ENCODE data around the gene ZNF426.

ZNF426 gene

GRCh38 chr19:9485140-9485539 lies 53.3 kb downstream of the ZNF426 start:
- Histone ChIP-seq H3K36me3 (ENCODE audit: insufficient read depth) (no peaks in the 10 kb centered on the region), H3K4me2 (no peak overlapping the region), H3K27ac (no peak overlapping the region), H3K27me3 (ENCODE audit: insufficient read depth, low read depth) (no peaks in the 10 kb centered on the region), H3K79me2 (ENCODE audit: insufficient read depth, low read depth) (no peaks in the 10 kb centered on the region), H3K9ac (no peak overlapping the region), H2AFZ (ENCODE audit: low read depth) (no peak overlapping the region), H3K4me3 (IDR thresholded peaks at IDR 0.05; ENCODE audit: insufficient read depth, low read depth, low read length) (no peak overlapping the region), H4K20me1 (ENCODE audit: insufficient read depth) (no peaks in the 10 kb centered on the region), H3K4me1 (ENCODE audit: low read depth, poor library complexity, severe bottlenecking) (no peaks in the 10 kb centered on the region)
- no peak for TF ChIP-seq CTCF (conservative IDR thresholded peaks at IDR 0.05; ENCODE audit: low read depth, low read length)

GRCh38 chr19:9474975-9475374 lies 63.5 kb downstream of the ZNF426 start:
- H3K4me3 ChIP-seq (IDR thresholded peaks at IDR 0.05; ENCODE audit: insufficient read depth, low read depth, low read length) = no peak overlapping the region
- no peaks in the 10 kb centered on the region for H3K79me2 ChIP-seq (ENCODE audit: insufficient read depth, low read depth)
- no peaks in the 10 kb centered on the region for H4K20me1 ChIP-seq (ENCODE audit: insufficient read depth)
- no peaks in the 10 kb centered on the region for H3K4me1 ChIP-seq (ENCODE audit: low read depth, poor library complexity, severe bottlenecking)
- no peak for TF ChIP-seq CTCF (conservative IDR thresholded peaks at IDR 0.05; ENCODE audit: low read depth, low read length)
- H3K27ac ChIP-seq = no peak overlapping the region
- no peak overlapping the region for H3K4me2 ChIP-seq
- H3K9ac ChIP-seq = no peak overlapping the region
- H3K27me3 ChIP-seq (ENCODE audit: insufficient read depth, low read depth) = no peaks in the 10 kb centered on the region
- H3K36me3 ChIP-seq (ENCODE audit: insufficient read depth) = no peaks in the 10 kb centered on the region
- no peak overlapping the region for H2AFZ ChIP-seq (ENCODE audit: low read depth)

Measured in KMS-11 (cell line).